Measurements from ENCODE around the gene TMEM94. TPM values are rescaled to one million over a fixed set of nuclear protein-coding genes. Genes with fewer than 3 reads are reported as not detected.

TMEM94 gene
- total RNA-seq, 1 donor from 2014 or later, result 111 TPM

DNA sequence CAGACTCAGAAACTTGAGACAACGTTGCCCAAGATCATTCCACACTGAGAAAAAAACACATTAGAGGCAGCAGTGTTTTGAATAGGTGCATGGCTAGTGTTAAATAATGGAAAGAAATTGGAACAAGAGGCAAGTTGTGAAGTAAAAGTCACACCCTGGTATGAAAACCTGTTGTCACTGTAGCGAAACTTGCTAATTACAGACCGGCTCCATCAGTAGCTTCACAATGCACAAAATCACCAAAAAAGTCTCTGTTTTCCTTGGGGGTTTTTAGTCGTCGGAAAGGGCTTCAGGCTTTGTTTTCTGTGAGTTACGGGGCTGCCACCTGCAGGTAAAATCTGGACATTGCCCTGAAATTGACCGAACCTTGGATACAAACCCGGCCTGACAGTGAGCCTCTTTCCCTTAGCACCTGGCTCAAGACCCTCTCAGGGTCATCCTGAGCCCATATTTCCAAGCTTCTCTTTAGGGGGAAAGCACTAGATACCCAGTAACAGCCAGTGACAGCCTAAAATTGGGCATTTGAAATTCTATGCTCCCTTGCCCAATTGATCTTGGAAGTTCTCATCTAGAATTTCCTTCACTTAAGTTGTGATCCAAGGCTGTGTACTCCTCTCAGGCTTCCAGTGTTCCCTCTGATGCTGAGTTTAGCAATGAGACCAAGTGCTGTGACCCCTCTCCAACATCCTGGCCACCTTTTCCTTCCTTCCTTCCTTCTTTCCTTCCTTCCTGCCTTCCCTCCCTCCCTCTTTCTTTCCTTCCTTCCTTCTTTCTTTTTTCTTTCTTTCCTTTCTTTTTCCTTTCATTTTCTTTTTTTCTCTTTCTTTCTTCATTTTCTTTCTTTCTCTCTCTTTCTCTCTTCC is 43.7 kb upstream of the TMEM94 start:
- Mint-ChIP-seq H3K36me3 (ENCODE audit: low read depth, unreplicated experiment) (no peaks in the 10 kb centered on the region), H3K27ac (ENCODE audit: unreplicated experiment) (no peak overlapping the region), H3K4me1 (ENCODE audit: unreplicated experiment) (peaks cover 9% of the 10 kb centered on the region), H3K9me3 (ENCODE audit: unreplicated experiment) (no peaks in the 10 kb centered on the region), H3K27me3 (ENCODE audit: unreplicated experiment) (peaks cover 9% of the 10 kb centered on the region), H3K4me3 (ENCODE audit: unreplicated experiment) (no peak overlapping the region)
- DNase-seq (ENCODE audit: low spot score), result peak; percentile 74
- TF ChIP-seq, protein P1, sequence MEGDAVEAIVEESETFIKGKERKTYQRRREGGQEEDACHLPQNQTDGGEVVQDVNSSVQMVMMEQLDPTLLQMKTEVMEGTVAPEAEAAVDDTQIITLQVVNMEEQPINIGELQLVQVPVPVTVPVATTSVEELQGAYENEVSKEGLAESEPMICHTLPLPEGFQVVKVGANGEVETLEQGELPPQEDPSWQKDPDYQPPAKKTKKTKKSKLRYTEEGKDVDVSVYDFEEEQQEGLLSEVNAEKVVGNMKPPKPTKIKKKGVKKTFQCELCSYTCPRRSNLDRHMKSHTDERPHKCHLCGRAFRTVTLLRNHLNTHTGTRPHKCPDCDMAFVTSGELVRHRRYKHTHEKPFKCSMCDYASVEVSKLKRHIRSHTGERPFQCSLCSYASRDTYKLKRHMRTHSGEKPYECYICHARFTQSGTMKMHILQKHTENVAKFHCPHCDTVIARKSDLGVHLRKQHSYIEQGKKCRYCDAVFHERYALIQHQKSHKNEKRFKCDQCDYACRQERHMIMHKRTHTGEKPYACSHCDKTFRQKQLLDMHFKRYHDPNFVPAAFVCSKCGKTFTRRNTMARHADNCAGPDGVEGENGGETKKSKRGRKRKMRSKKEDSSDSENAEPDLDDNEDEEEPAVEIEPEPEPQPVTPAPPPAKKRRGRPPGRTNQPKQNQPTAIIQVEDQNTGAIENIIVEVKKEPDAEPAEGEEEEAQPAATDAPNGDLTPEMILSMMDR (IDR thresholded peaks at IDR 0.05; ENCODE audit: unreplicated experiment), result peak; percentile 72

DNA sequence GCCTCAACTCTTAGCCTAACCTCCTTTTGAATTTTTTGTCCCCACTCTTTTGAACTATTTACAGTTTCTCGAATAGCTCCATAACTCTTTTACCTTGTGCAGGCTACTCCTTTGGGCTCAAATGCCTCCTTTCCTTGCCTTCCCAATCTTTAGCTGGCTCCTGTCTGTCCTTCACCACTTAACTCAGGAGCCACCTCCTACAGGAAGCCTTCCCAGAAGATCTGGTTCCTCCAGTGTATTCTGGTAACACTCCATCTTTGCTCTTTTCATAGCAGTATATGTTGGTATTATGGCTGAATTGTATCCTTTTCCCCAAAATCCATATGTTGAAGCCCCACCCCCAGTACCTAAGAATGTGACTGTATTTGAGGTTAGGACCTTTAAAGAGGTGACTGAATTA is 41.9 kb upstream of the TMEM94 start:
- Mint-ChIP-seq H3K4me1 (ENCODE audit: unreplicated experiment) (peaks cover 9% of the 10 kb centered on the region), H3K4me3 (ENCODE audit: unreplicated experiment) (no peak overlapping the region), H3K36me3 (ENCODE audit: low read depth, unreplicated experiment) (no peaks in the 10 kb centered on the region), H3K27me3 (ENCODE audit: unreplicated experiment) (peaks cover 11% of the 10 kb centered on the region), H3K27ac (ENCODE audit: unreplicated experiment) (no peak overlapping the region), H3K9me3 (ENCODE audit: unreplicated experiment) (no peaks in the 10 kb centered on the region)
- TF ChIP-seq, protein P1 (IDR thresholded peaks at IDR 0.05; ENCODE audit: unreplicated experiment), result no peak
- DNase-seq (ENCODE audit: low spot score), result no peak

DNA sequence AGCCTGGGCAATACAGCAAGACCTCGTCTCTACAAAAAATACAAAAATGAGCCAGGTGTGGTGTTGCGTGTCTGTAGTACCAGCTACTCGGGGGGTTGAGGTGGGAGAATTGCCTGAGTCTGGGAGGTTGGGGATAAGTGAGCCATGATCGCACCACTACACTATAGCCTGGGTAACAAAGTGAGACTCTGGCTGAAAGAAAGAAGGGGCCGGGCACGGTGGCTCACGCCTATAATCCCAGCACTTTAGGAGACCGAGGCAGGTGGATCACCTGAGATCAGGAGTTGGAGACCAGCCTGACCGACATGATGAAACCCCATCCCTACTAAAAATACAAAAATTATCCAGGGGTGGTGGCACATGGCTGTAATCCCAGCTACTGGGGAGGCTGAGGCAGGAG is 40.4 kb upstream of the TMEM94 start:
- H3K9me3 Mint-ChIP-seq (ENCODE audit: unreplicated experiment), result no peaks in the 10 kb centered on the region
- H3K4me3 Mint-ChIP-seq (ENCODE audit: unreplicated experiment), result no peak overlapping the region
- no peaks in the 10 kb centered on the region for H3K36me3 Mint-ChIP-seq (ENCODE audit: low read depth, unreplicated experiment)
- peaks cover 11% of the 10 kb centered on the region for H3K27me3 Mint-ChIP-seq (ENCODE audit: unreplicated experiment)
- peaks cover 9% of the 10 kb centered on the region for H3K4me1 Mint-ChIP-seq (ENCODE audit: unreplicated experiment)
- no peak for DNase-seq (ENCODE audit: low spot score)
- H3K27ac Mint-ChIP-seq (ENCODE audit: unreplicated experiment), result no peak overlapping the region
- TF ChIP-seq, protein P1 (IDR thresholded peaks at IDR 0.05; ENCODE audit: unreplicated experiment), result no peak

DNA sequence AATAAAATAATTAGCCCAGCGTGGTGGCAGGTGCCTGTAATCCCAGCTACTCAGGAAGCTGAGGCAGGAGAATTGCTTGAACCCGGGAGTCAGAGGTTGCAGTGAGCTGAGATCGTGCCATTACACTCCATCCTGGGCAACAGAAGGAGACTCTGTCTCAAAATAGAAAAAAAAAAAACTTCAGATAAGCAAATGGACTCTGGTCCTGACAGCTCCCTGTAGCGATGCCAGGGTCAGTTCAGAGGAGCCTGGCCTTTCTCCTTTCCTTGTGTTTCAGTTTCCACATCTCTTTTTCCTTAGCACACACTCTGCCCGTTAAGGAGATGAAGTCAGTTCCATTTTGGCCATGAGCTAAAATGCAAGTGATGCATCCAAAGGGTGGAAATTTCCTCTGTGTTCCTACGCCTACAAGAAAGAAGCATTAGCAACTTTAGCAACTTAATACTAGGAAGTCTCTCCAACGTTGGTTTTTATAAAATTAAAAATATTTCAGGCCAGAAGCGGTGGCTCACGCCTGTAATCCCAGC is 39.3 kb upstream of the TMEM94 start:
- H3K9me3 Mint-ChIP-seq (ENCODE audit: unreplicated experiment), result no peaks in the 10 kb centered on the region
- TF ChIP-seq, protein P1 (IDR thresholded peaks at IDR 0.05; ENCODE audit: unreplicated experiment), result no peak
- H3K4me1 Mint-ChIP-seq (ENCODE audit: unreplicated experiment), result peaks cover 6% of the 10 kb centered on the region
- no peak overlapping the region for H3K4me3 Mint-ChIP-seq (ENCODE audit: unreplicated experiment)
- H3K36me3 Mint-ChIP-seq (ENCODE audit: low read depth, unreplicated experiment), result no peaks in the 10 kb centered on the region
- H3K27me3 Mint-ChIP-seq (ENCODE audit: unreplicated experiment), result peaks cover 8% of the 10 kb centered on the region
- no peak overlapping the region for H3K27ac Mint-ChIP-seq (ENCODE audit: unreplicated experiment)
- DNase-seq (ENCODE audit: low spot score), result no peak

DNA sequence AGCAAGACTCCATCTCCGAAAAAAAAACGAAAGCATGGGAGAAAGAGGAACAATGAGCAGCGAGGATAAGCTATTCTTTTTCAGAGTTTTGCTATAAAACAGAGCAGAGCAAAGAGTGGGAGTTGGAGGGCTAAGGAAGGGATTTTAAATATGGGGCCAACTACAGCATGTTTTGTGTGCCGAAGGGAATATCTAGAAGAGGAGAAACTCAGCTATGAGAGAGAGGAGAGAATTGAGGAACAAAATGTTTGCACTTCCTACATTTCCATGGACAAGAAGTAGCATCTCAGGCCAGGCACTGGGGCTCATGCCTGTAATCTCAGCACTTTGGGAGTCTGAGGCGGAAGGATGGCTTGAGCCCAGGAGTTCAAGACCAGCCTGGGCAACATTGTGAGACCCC is 37.9 kb upstream of the TMEM94 start:
- H3K27ac Mint-ChIP-seq (ENCODE audit: unreplicated experiment), result no peak overlapping the region
- H3K4me3 Mint-ChIP-seq (ENCODE audit: unreplicated experiment), result no peak overlapping the region
- no peaks in the 10 kb centered on the region for H3K4me1 Mint-ChIP-seq (ENCODE audit: unreplicated experiment)
- no peaks in the 10 kb centered on the region for H3K36me3 Mint-ChIP-seq (ENCODE audit: low read depth, unreplicated experiment)
- TF ChIP-seq, protein P1 (IDR thresholded peaks at IDR 0.05; ENCODE audit: unreplicated experiment), result no peak
- DNase-seq (ENCODE audit: low spot score), result no peak
- no peaks in the 10 kb centered on the region for H3K9me3 Mint-ChIP-seq (ENCODE audit: unreplicated experiment)
- H3K27me3 Mint-ChIP-seq (ENCODE audit: unreplicated experiment), result peaks cover 8% of the 10 kb centered on the region

Data from endothelial cell (in vitro differentiated cells).